GM18502 (cell line): ENCODE data around the gene HEYL.
"Not testable (repeated sequence)": the region's sequence is repeated elsewhere in the genome, so short reads cannot be mapped to it uniquely, and the experiment has no call there.

Experiments used
- ATAC-seq: cut with Tn5 transposase; IDR thresholded peaks from one replicate; pipeline ENCODE4 v1.9.1; 2021; ENCODE audit warnings: mild to moderate bottlenecking; ENCODE audit not compliant: unreplicated experiment, poor library complexity

The HEYL gene

DNA sequence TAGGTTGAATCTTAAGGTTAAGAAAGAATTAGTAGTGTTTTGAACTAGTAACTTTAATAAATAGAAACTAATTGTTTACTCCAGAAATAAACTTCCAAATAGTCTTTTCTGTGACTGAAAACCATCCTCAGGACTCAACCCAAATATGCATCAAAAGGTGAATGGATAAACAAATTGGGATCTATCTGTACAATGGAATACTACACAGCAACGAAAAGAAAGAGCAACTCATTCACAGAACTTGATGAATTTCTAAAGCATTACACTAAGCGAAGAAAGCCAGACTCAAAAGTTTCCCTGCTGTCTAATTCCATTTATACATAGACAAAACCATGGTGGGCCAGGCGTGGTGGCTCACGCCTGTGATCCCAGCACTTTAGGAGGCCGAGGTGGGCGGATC, 25.0 kb downstream of the HEYL start:
- ATAC-seq = no peak

- no peak for ATAC-seq
Measured at GRCh38 chr1:39613250-39613649, 26.2 kb downstream of the HEYL start.

- no peak for ATAC-seq
Measured at GRCh38 chr1:39609618-39610331, 29.7 kb downstream of the HEYL start.

GRCh38 chr1:39608921-39609320, 30.5 kb downstream of the HEYL start:
- no peak for ATAC-seq

- ATAC-seq = not testable (repeated sequence)
Measured at GRCh38 chr1:39603677-39604076, 35.8 kb downstream of the HEYL start.

- ATAC-seq = not testable (repeated sequence)
Measured at GRCh38 chr1:39601667-39602255, 37.7 kb downstream of the HEYL start.

DNA sequence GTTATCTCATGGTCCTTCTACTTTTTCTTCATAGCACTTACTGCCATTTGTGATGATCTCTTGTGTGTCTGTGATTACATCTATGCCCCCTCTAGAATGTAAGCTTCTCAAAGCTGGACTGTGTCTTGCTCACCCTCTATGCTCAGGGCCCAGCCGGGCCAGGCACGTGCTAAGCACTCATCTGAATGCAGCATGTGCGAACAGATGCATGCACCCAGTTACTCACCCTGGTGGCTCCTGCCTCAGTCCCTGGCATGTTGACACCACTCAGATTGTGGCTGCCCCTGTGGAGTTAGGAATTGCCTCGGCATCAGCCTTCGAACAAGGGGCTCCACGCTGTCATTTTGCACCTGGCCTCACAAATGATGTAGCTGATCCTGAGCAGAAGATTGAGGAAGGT, 43.3 kb downstream of the HEYL start:
- ATAC-seq = no peak

- ATAC-seq = no peak
Measured at GRCh38 chr1:39593386-39593785, 46.1 kb downstream of the HEYL start.

- ATAC-seq = no peak
Measured at GRCh38 chr1:39592069-39592468, 47.4 kb downstream of the HEYL start.

GRCh38 chr1:39590546-39590945, 48.9 kb downstream of the HEYL start:
- ATAC-seq = no peak

DNA sequence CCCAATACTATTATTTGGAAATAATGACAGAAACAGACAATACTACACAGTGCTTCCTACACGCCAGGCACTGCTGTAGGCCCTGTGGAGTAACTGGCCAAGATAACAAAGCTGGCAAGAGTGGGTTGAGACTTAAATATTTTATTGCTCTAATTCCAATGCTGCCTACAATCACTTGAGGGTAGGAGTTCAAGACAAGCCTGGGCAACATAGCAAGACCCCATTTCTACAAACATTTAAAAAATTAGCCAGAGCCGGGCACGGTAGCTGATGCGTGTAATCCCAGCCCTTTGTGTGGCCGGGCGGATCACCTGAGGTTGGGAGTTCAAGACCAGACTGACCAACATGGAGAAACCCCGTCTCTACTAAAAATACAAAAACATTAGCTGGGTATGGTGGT, 53.5 kb downstream of the HEYL start:
- no peak for ATAC-seq

GRCh38 chr1:39576016-39576657, 63.3 kb downstream of the HEYL start:
- ATAC-seq = peak; percentile 47

GRCh38 chr1:39575191-39576015, 64.0 kb downstream of the HEYL start:
- ATAC-seq = peak; percentile 20

GRCh38 chr1:39574646-39575045, 64.8 kb downstream of the HEYL start:
- no peak for ATAC-seq
